ENCODE data around the gene TMEM240. TPM values are rescaled to one million over a fixed set of nuclear protein-coding genes. Genes with fewer than 3 reads are reported as not detected.

Gene TMEM240
- total RNA-seq, 1 donor from 2014 or later, result 17.3 TPM

DNA sequence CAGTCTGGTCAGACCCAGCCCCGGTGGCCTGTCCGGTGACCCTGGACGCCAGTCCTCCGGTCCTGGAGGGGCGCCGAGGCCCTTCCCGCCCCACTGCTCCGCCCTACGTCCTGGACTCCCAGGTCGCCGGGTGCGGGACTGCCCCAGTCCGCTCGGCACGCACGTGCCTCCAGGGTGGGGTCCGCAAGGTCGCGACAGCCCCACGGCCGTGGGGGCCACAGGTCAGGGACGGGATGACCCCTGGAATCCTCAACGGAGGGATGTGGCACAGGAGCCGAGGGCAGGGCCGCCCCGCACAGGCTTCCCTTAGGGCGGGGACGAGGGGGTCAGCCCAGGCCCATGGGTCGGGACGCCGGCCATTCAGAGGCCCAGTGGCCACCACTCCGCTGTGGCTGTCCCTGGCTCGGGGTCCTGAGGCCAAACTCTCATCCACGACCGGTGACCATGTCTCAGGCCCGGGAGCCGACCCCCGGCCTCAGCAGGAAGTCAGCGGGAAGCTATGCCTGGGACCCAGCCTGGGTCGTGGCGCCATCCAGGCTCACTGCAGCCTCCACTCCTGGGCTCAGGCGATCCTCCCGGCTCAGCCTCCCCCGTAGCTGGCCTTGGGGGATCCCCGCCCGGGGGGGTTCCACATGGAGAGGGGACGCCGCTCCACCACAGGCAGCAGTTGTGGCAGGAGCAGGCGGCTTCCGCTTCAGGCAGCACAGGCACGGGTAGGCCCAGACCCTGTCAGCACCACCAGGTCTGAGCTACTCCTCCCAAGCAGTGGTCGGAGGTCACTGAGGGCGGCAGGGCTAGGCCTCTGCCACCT lies 599 bp upstream of the TMEM240 start:
- no peak for DNase-seq (ENCODE audit: low spot score in 2 of 2, unreplicated experiment in 2 of 2)
- H3K27me3 Mint-ChIP-seq (ENCODE audit: low read depth), result no peaks in the 10 kb centered on the region
- peak overlapping the region; percentile 61 for H3K4me3 Mint-ChIP-seq
- no peaks in the 10 kb centered on the region for H3K4me1 Mint-ChIP-seq
- H3K9me3 Mint-ChIP-seq, result no peaks in the 10 kb centered on the region
- H3K27ac Mint-ChIP-seq, result peak overlapping the region; percentile 67
- H3K36me3 Mint-ChIP-seq, result peaks cover 5% of the 10 kb centered on the region
- TF ChIP-seq, protein P1, sequence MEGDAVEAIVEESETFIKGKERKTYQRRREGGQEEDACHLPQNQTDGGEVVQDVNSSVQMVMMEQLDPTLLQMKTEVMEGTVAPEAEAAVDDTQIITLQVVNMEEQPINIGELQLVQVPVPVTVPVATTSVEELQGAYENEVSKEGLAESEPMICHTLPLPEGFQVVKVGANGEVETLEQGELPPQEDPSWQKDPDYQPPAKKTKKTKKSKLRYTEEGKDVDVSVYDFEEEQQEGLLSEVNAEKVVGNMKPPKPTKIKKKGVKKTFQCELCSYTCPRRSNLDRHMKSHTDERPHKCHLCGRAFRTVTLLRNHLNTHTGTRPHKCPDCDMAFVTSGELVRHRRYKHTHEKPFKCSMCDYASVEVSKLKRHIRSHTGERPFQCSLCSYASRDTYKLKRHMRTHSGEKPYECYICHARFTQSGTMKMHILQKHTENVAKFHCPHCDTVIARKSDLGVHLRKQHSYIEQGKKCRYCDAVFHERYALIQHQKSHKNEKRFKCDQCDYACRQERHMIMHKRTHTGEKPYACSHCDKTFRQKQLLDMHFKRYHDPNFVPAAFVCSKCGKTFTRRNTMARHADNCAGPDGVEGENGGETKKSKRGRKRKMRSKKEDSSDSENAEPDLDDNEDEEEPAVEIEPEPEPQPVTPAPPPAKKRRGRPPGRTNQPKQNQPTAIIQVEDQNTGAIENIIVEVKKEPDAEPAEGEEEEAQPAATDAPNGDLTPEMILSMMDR (IDR thresholded peaks at IDR 0.05; ENCODE audit: unreplicated experiment), result no peak

- Mint-ChIP-seq H3K9me3 (no peaks in the 10 kb centered on the region), H3K4me1 (no peaks in the 10 kb centered on the region), H3K4me3 (peak overlapping the region; percentile 80), H3K27ac (peak overlapping the region; percentile 43), H3K27me3 (ENCODE audit: low read depth) (no peaks in the 10 kb centered on the region), H3K36me3 (peaks cover 5% of the 10 kb centered on the region)
- TF ChIP-seq, protein P1 (IDR thresholded peaks at IDR 0.05; ENCODE audit: unreplicated experiment), result no peak
- no peak for DNase-seq (ENCODE audit: low spot score in 2 of 2, unreplicated experiment in 2 of 2)
Observed at GRCh38 chr1:1539310-1540089, 924 bp downstream of the TMEM240 start.

DNA sequence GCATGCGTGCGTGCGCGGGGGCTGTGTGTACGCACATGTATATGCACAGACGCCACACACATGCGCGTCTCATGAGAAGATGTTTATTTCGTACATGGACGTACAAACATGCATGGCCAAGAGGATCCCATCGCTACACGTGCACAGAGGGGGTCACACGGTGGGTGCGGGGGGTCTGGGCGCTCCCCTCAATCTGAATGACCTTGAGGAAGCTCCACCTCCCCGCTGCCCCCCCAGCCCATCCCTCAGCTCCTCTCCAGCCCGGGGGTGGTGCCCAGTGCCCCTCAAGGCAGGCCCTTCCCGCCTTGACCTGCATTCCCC lies 1.5 kb downstream of the TMEM240 start:
- H3K4me3 Mint-ChIP-seq, result peak overlapping the region; percentile 80
- H3K36me3 Mint-ChIP-seq, result peaks cover 5% of the 10 kb centered on the region
- no peaks in the 10 kb centered on the region for H3K9me3 Mint-ChIP-seq
- TF ChIP-seq, protein P1 (IDR thresholded peaks at IDR 0.05; ENCODE audit: unreplicated experiment), result no peak
- no peaks in the 10 kb centered on the region for H3K4me1 Mint-ChIP-seq
- no peak for DNase-seq (ENCODE audit: low spot score in 2 of 2, unreplicated experiment in 2 of 2)
- H3K27ac Mint-ChIP-seq, result no peak overlapping the region
- H3K27me3 Mint-ChIP-seq (ENCODE audit: low read depth), result no peaks in the 10 kb centered on the region

GRCh38 chr1:1538334-1538733 lies 2.1 kb downstream of the TMEM240 start:
- TF ChIP-seq, protein P1 (IDR thresholded peaks at IDR 0.05; ENCODE audit: unreplicated experiment), result no peak
- H3K4me3 Mint-ChIP-seq, result peak overlapping the region; percentile 80
- no peaks in the 10 kb centered on the region for H3K27me3 Mint-ChIP-seq (ENCODE audit: low read depth)
- DNase-seq (ENCODE audit: low spot score in 2 of 2, unreplicated experiment in 2 of 2), result no peak
- no peaks in the 10 kb centered on the region for H3K4me1 Mint-ChIP-seq
- H3K36me3 Mint-ChIP-seq, result peaks cover 5% of the 10 kb centered on the region
- H3K9me3 Mint-ChIP-seq, result no peaks in the 10 kb centered on the region
- H3K27ac Mint-ChIP-seq, result no peak overlapping the region

DNA sequence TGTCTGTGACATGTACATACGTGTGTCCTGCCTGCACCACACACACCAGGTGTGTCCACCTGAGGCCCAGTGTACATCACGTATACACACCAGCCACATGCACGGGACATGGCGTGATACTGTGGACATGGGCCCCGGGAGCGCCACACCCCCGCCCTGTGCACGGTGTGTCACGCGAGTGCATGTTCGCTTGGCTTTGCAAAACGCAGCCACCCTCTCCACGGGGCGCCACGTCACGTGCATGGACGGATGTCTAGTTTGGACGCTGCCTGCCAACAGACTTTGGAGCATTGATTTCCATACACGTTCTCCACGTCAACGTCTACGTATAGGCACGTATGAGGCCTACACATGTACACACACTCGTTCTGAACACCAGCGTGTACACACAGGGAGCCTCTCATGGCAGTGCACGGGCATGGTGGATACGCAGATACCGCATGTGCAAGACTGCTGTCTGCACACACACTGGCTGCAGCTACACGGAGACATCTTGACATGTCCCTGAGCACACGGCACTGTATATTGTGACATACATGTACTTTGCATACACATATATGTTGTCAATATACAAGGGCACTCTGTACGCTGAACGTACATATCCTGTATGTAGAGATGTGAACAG lies 2.7 kb downstream of the TMEM240 start:
- TF ChIP-seq, protein P1 (IDR thresholded peaks at IDR 0.05; ENCODE audit: unreplicated experiment), result no peak
- Mint-ChIP-seq H3K4me3 (peak overlapping the region; percentile 28), H3K36me3 (peaks cover 8% of the 10 kb centered on the region)

More for the DNA sequence above, 2.7 kb downstream of the TMEM240 start:
- no peaks in the 10 kb centered on the region for H3K9me3 Mint-ChIP-seq
- DNase-seq (ENCODE audit: low spot score in 2 of 2, unreplicated experiment in 2 of 2), result no peak
- no peaks in the 10 kb centered on the region for H3K27me3 Mint-ChIP-seq (ENCODE audit: low read depth)
- no peak overlapping the region for H3K27ac Mint-ChIP-seq
- no peaks in the 10 kb centered on the region for H3K4me1 Mint-ChIP-seq
